AG09309 (cell line): ENCODE results near the gene HOXC10.

Experiments used
- DNase-seq: peaks from one replicate; pipeline ENCODE4 v3.0.0-alpha.2; 2010; ENCODE audit warnings: low read depth
- H3K4me3 ChIP-seq: 2 replicates; pipeline ENCODE4 v1.5.1; 2011; ENCODE audit warnings: mild to moderate bottlenecking, low read depth, low read length, moderate library complexity; ENCODE audit not compliant: control insufficient read depth
- TF ChIP-seq, protein P1 (sequence below): IDR thresholded peaks from 2 replicates; pipeline ENCODE4 v1.5.1; 2011; ENCODE audit warnings: mild to moderate bottlenecking, low read depth, low read length, inconsistent platforms; ENCODE audit not compliant: insufficient read depth, control insufficient read depth; ENCODE audit errors: missing control alignments

The HOXC10 gene

GRCh38 chr12:53987787-53988230 lies 2.9 kb downstream of the HOXC10 start:
- TF ChIP-seq, protein P1, sequence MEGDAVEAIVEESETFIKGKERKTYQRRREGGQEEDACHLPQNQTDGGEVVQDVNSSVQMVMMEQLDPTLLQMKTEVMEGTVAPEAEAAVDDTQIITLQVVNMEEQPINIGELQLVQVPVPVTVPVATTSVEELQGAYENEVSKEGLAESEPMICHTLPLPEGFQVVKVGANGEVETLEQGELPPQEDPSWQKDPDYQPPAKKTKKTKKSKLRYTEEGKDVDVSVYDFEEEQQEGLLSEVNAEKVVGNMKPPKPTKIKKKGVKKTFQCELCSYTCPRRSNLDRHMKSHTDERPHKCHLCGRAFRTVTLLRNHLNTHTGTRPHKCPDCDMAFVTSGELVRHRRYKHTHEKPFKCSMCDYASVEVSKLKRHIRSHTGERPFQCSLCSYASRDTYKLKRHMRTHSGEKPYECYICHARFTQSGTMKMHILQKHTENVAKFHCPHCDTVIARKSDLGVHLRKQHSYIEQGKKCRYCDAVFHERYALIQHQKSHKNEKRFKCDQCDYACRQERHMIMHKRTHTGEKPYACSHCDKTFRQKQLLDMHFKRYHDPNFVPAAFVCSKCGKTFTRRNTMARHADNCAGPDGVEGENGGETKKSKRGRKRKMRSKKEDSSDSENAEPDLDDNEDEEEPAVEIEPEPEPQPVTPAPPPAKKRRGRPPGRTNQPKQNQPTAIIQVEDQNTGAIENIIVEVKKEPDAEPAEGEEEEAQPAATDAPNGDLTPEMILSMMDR: no peak

DNA sequence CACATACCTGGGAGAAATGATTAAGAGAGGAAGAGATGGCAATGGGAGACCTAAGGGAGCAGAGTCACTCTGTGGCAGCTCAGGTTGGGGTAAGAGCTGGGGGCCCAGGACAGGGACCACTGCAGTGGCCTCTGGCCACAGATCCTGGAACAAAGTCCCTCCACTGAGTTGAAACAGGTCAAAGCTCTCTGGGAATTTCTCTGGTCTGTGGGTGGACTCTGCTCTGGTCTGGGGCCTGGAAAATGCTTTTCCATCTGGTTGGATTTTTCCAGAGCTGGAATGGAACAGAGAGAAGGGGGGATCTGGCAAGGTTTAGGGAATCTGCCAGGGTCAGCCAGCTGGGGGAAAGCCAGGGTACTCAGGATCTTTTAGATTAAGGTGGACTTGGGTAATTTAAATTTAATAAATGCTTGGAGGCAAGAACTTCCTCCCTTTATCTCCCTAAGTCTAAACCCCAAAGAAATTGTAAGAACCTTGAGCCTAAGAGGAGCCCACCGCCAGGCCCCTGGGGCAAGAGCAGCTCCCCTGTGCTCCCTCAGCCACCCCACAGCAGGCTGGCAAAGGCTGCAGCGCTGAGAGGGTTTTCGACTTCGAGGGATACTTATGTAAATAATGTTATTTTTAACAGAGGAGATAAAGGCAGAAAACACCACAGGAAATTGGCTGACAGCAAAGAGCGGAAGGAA lies 3.7 kb downstream of the HOXC10 start:
- H3K4me3 ChIP-seq: no peak overlapping the region
- no peak for DNase-seq
- TF ChIP-seq, protein P1: no peak

More at GRCh38 chr12:53987787-53988230, 2.9 kb downstream of the HOXC10 start:
- no peak for DNase-seq
- peak overlapping the region; percentile 64 for H3K4me3 ChIP-seq

GRCh38 chr12:53989227-53990113 lies 4.5 kb downstream of the HOXC10 start:
- peak overlapping the region; percentile 32 for H3K4me3 ChIP-seq
- no peak for DNase-seq
- TF ChIP-seq, protein P1: peak; percentile 59

DNA sequence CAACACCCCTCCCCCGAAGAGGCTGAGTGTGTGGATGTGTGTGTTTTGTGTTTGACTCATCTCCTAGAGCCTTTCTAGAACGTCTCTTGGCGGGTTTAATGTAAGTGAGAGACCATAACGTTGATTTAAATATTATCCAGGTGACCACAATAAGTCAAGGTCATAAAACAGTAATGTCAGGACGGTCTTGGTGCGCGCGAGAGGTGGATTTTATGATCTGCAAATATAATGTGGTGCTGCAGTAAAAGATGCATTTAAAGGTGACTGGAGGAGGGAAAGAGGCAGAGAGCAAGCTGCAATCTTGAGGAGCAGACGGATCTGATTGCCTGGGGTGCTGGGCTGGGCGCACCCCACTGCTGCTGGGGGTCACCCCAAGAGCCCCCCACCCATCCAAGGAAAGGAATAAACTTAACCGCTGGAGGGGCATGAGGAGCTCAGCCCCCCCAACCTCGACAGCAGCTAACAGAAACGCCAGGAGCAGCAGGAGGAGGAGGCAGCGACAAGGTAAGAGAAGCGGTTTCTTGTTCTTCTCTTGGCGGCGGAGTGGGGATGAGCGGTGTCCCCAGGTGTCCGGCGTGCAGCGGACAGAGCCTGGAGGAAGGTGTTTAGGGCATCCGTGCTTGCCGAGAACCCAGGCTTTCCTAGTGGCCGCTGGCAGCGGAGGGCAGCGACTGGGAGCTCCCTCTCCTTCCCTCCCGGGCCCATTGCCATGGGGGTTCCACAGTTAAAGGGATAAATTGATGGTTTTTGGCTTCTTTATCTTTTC lies 5.5 kb downstream of the HOXC10 start:
- no peak for DNase-seq
- TF ChIP-seq, protein P1: no peak
- H3K4me3 ChIP-seq: peak overlapping the region; percentile 25

- no peak for DNase-seq
- TF ChIP-seq, protein P1: no peak
- H3K4me3 ChIP-seq: peak overlapping the region; percentile 25
Observed at GRCh38 chr12:53991077-53991460, 6.1 kb downstream of the HOXC10 start.

- H3K4me3 ChIP-seq: no peak overlapping the region
Observed at GRCh38 chr12:53992377-53992889, 7.5 kb downstream of the HOXC10 start.

More at GRCh38 chr12:53992377-53992889, 7.5 kb downstream of the HOXC10 start:
- no peak for DNase-seq
- TF ChIP-seq, protein P1: no peak
